Thoracic aorta (tissue), 2 donors: ENCODE measurements around the gene PAFAH1B2. TPM values are rescaled to one million over a fixed set of nuclear protein-coding genes. Genes with fewer than 3 reads are reported as not detected.

Experiments used
- ATAC-seq: fragments of 150-250 bp; one replicate; pipeline ENCODE4 v1.8.0; 2017; ENCODE audit warnings: low read depth; ENCODE audit not compliant: insufficient number of reproducible peaks, low FRiP score
- DNase-seq: peaks from one replicate; pipeline ENCODE4 v3.0.0-alpha.2; 2020; ENCODE audit warnings: low spot score
- H3K27ac ChIP-seq, 2 donors: fragments of 200-600 bp; sonication (generic); 1 replicate in 1 of 2; 2 replicates in 1 of 2; pipeline ENCODE4 v1.5.1; 2016; ENCODE audit warnings: mild to moderate bottlenecking in 2 of 2, moderate library complexity in 2 of 2
- H3K27me3 ChIP-seq: fragments of 200-600 bp; sonication (generic); replicated peaks from 2 replicates; pipeline ENCODE4 v1.6.0; 2016; ENCODE audit warnings: mild to moderate bottlenecking; ENCODE audit not compliant: insufficient read depth
- H3K36me3 ChIP-seq: fragments of 200-600 bp; sonication (generic); one replicate; pipeline ENCODE4 v1.5.1; 2016
- H3K4me1 ChIP-seq, 2 donors: fragments of 200-600 bp; sonication (generic); 1 replicate in 1 of 2; 2 replicates in 1 of 2; pipeline versions ENCODE4 v1.5.1 to v1.6.0; 2016; ENCODE audit warnings: low read depth in 2 of 2, mild to moderate bottlenecking in 1 of 2; ENCODE audit not compliant: control insufficient read depth in 1 of 2
- H3K4me3 ChIP-seq: fragments of 200-600 bp; sonication (generic); 2 replicates; pipeline ENCODE4 v1.5.1; 2016; ENCODE audit warnings: mild to moderate bottlenecking
- H3K9me3 ChIP-seq: fragments of 200-600 bp; sonication (generic); 2 replicates; pipeline ENCODE4 v1.5.1; 2016
- CTCF ChIP-seq: fragments of 200-600 bp; sonication (generic); IDR thresholded peaks from one replicate; pipeline ENCODE4 v1.5.1; 2019; ENCODE audit warnings: antibody characterized with exemption
- total RNA-seq, 2 donors: library from RNA; depleted of rRNA; stranded (reverse); fragments of >200 nt; gene quantifications; one replicate each; pipeline versions ENCODE4 v1.1.0 to v1.2.3, GENCODE V29; 2016

Gene PAFAH1B2
- total RNA-seq, 2 donors from 2014 or later: 66.3 to 75.8 TPM

- H3K36me3 ChIP-seq: peaks cover 32% of the 10 kb centered on the region
These were observed 81.6 kb downstream of the PAFAH1B2 start for GRCh38 chr11:117225553-117226170.

More at GRCh38 chr11:117225553-117226170, 81.6 kb downstream of the PAFAH1B2 start:
- no peak for DNase-seq
- no peaks in the 10 kb centered on the region for H3K9me3 ChIP-seq
- H3K4me1 ChIP-seq: peaks cover 8 to 41% of the 10 kb centered on the region in 2 donors
- H3K4me3 ChIP-seq: no peak overlapping the region
- no peaks in the 10 kb centered on the region for H3K27me3 ChIP-seq
- no peak for TF ChIP-seq CTCF
- ATAC-seq: no peak
- H3K27ac ChIP-seq: peak overlapping the region in 1 of 2 donors; percentile 57

Other genes starting within 250 kb of the PAFAH1B2 start
- 10 to 100 TPM; 32.9 to 53.7 TPM for gene SIK3, start 45.9 kb upstream of the PAFAH1B2 start, total RNA-seq
- 10 to 100 TPM; 55.9 to 82.2 TPM for gene SIDT2, start 34.5 kb downstream of the PAFAH1B2 start, total RNA-seq
- over 10,000 TPM in 1 of 2 donors, 1,000 to 10,000 TPM in 1; 6,975 to 13,974 TPM for gene TAGLN, start 55.1 kb downstream of the PAFAH1B2 start, total RNA-seq
- gene PCSK7, start 87.8 kb downstream of the PAFAH1B2 start, total RNA-seq: 10 to 100 TPM; 41.4 to 90.2 TPM
- gene RNF214, start 88.4 kb downstream of the PAFAH1B2 start, total RNA-seq: 10 to 100 TPM; 14.6 to 21.8 TPM
- gene BACE1-AS, start 147.1 kb downstream of the PAFAH1B2 start, total RNA-seq: 1 to 10 TPM; 5.8 to 7.8 TPM
- 10 to 100 TPM; 37.2 to 67.3 TPM for gene BACE1, start 172.0 kb downstream of the PAFAH1B2 start, total RNA-seq
- 10 to 100 TPM; 27.9 to 53.4 TPM for gene CEP164, start 183.6 kb downstream of the PAFAH1B2 start, total RNA-seq